ENCODE results near the gene GDPD4.

GDPD4 gene

DNA sequence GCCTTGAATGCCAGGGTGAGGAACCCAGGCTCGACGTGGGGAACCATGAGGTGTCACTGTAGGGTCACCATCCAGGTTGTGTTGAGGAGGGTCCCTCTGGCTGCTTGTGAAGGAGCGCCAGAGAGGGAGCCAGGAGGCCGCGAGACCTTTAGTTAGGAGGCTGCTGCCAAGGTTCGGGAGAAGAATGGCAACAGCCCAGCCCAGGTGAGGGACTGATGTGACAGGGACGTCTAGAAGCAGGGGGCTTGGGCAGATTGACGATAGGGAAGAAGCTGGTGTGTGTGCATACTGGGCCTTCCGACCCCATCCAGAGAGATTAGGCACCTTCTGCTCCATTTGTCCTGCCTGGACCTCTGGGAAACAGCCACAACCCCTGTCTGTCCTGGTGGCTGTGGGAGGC lies 124.5 kb downstream of the GDPD4 start:
- in situ Hi-C loops (cut with MboI; ENCODE audit: low sequenced_read_pairs), result no loop called here

DNA sequence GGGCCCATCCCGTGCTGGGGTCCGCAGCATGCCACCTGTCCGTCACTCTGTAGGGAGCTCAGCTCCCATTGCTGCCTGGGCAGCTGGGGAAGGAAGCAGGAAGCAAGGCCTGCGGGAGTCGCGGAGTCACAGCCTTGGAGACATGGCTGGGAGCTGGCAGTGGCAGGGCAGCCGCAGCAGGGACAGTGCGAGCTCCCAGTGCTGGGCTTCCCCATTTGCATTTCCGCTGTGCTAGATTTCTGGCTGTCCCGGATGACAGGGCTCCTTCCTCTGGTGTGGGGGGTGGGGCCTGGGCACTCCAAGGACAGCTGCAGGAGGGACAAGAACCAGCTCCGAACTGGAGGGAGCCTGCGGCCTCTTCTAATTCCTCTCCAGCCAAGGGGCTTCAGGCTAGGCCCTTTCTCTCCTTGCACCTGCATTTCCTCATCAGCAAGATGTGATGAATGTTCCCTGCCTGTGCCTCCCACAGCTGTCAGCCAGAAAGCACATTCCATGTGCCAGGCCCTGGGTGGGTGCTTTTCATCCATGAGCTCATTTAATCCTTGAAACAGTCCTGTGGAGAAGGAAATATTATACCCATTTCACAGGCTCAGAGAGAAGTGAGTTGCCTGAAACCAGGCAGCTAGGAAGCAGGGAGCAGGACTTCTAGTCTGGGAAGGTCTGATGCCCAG lies 125.5 kb downstream of the GDPD4 start:
- in situ Hi-C loops (cut with MboI; ENCODE audit: low sequenced_read_pairs), result no loop called here

DNA sequence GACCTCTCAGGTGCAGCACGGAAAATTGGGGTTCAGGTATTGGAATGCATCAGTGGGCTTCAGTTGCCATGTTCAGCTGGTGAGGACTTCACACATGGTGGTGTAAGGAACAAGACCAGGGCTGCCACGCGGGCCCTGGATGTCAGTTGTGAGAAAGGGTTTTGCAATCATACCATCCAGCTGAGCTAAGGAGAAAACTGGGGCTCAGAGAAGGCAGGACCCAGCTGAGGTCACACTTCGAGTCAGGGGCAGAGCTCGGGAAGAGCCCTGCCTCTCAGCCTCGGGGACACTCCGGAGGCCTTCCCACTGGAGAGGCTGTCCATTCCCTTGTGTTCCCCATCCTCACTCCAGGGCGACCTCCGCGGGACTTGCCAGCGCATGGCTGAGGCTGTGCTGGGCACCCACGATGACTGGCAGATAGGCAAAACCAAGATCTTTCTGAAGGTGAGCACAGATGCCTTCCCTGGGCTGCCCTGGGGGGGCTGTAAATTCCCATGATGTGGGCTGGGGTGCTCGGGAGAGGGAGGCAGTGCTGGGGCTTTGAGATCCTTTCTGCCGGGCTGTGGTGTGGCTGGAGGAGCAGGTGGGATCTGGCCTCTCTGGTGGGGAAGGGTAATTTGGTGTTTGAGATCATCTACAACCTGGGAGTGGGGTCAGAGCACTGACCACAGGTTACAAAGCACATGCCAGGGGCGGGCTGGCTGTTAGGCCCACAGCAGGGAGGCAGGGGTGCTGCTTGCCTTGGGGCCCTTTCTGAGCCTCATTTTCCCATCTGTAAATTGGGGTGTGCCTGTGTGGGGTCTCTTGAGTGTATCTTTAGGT lies 126.3 kb downstream of the GDPD4 start:
- in situ Hi-C loops (cut with MboI; ENCODE audit: low sequenced_read_pairs), result no loop called here

DNA sequence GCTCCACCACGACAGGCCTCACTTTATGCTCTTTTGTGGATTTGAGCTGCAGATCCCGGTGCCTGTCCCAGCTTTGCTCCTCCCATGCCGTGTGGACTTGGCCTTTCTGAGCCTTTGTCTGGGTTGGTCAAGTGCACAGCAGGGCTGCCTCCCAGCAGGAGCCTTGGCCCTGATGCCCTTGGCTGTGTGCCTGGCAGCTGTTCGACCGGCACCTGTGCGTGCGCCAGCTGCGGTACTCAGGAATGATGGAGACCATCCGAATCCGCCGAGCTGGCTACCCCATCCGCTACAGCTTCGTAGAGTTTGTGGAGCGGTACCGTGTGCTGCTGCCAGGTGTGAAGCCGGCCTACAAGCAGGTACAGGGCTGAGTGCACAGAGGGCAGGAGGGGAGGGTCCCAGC lies 126.9 kb downstream of the GDPD4 start:
- in situ Hi-C loops (cut with MboI; ENCODE audit: low sequenced_read_pairs), result no loop called here

DNA sequence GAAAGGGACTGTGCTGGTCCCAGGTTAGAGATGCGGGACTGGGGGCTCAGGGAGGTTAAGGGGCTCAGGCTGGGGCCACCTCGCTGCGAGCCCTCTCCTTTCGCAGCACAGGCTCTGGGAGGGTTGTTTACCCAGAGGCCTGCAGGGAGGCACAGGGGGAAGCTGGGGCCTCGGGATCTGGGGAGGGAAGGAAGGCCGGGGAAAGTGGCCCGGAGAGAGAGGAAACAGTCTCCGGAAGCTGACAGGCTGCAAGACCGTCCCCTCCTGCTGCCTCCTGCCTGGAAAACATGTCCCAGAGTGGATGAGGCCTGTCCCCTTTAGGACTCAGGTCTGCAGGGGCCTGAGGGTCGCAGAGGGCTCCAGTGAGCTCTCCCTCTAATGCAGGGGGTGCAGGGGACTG lies 128.0 kb downstream of the GDPD4 start:
- in situ Hi-C loops (cut with MboI; ENCODE audit: low sequenced_read_pairs), result no loop called here

DNA sequence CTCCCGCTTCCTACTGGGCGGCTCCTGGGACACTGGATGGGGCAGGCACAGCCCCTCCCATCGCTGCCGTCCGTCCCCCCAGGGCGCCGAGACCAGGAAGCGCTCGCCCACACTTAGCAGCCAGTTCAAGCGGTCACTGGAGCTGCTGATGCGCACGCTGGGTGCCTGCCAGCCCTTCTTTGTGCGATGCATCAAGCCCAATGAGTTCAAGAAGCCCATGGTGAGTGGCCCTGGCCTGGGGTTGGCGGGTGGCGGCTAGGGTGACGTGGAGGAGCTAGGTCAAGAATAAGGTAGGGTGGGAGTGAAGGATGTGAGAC lies 128.9 kb downstream of the GDPD4 start:
- in situ Hi-C loops (cut with MboI; ENCODE audit: low sequenced_read_pairs), result no loop called here

DNA sequence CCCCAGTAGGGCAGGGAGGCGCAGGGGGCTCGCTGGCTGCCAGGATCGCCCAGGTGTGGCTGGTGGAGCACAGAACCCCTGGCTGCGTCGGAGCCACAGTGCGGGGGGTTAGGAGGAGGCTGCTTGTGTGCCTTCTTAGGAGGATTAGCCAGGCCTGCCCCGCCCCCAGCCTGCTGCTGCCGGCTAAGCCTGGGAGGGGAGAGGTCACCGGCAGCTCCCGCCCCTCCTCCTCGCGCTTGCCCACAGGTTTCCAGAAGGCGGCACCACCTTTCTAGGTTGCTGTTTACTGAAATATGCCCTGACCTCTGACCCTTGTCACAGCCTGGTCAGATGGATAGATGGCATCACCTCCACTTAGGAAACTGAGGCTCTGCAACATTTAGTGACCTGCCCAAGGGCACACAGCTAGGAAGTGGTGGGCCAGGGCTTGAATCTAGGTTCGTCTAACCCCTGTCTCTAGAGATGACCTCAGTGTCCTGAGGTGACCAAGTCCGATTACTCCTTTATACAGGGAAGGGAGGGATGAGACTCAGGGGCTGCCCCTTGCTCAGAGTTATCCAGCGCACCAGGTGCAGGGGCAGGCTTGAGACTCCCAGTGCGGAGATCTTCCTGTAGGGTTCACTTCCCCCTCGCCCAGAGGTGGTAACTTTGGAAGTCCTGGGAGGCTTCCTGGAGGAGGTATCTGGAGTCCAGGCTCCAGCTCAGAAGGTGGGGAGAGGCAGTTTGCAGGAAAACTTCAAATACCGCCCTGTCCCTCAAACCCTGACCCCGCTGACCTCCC lies 129.4 kb downstream of the GDPD4 start:
- in situ Hi-C loops (cut with MboI; ENCODE audit: low sequenced_read_pairs), result no loop called here

DNA sequence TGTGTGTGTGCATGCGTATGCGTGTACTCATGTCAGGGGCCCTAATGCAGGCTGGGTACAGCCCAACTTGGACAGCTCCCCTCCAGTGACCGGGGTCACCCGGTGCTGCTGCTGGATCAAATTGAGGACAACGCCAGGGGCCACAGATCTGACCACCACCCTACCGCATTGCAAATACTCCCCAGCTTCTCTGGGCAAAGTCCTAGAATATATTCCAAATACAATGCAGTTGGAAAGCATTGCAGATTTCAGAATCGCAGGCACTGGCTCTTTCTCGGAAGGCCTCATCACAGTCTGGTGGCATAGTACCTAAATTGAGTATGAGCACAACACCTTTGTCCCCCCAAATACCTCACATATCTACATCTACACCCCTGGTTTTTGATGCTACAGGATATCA lies 130.2 kb downstream of the GDPD4 start:
- in situ Hi-C loops (cut with MboI; ENCODE audit: low sequenced_read_pairs), result no loop called here

DNA sequence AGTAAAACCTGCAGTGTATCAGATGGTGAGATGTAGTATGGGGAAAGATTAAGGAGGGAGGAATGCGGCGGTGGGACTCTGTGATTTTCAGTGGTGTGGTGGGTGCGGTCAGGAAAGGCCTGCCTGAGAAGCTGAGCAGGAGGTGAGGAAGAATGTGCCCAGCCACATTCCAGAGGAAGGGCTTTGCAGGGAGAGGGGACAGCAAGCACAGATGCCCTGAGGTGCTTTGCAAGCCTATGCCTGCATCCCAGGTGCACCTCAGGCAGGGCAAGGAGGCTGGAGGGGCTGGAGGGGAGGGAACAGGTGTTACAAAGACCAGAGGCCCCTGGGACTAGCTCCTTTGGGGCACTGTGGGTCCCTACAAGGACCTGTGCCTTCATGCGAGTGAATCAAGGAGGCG lies 131.4 kb downstream of the GDPD4 start:
- in situ Hi-C loops (cut with MboI; ENCODE audit: low sequenced_read_pairs), result no loop called here

DNA sequence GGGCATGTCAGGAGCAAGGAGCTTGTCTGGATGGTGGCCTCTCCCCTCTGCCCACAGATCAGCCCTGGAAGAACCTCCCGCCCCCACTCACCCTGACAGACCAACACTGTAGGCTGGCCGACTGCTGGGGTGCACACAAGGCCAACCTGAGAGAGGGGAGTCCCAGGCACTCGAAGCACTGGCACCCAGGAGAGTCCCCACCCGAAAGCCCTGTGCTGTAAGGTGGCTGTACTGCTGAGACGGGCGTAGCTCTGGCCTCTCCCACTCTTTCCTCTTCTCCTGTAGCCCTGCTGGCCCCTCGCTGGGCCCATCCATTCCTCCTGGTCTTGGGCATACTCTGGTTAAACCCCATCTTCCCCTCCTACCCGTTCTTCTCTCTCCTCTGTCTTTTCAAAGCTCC lies 133.7 kb downstream of the GDPD4 start:
- in situ Hi-C loops (cut with MboI; ENCODE audit: low sequenced_read_pairs), result no loop called here

DNA sequence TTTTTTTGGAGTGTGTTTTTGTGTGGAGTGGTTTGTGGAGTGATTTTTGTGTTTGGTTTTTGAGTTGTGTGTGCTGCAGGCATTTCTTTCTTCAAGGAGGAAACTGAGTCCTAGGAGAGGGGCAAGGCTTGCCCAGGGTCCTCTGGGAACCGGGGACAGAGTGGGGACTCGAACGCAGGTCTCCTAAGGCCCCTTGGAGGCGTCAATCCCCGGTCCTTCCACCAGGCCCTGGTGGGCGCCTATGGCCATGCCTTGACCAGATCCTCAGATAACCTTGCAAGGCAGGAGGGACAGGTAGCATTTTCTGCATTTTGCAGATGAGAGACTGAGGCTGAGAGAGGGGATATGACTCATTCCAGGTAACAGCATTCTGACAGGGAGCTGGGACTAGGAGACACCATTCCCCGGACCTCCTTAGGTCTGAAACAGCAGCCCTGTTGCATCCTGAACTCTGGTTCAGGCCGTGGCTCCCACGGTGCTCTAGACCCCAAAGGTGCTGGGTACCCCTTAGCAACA lies 134.3 kb downstream of the GDPD4 start:
- in situ Hi-C loops (cut with MboI; ENCODE audit: low sequenced_read_pairs), result no loop called here
